Stimulated activated naive CD4-positive, alpha-beta T cell treated with Interleukin-2 at 50 U/mL for 16 hours (primary cell): Measurements from ENCODE around the gene LOC128125822.
A peak's percentile ranks its signal among the peaks of the same experiment; 100 is the strongest.
"Not testable (repeated sequence)": the region's sequence is repeated elsewhere in the genome, so short reads cannot be mapped to it uniquely, and the experiment has no call there.

Experiments used
- DNase-seq: peaks from one replicate; lab custom pipeline; 2025; lab: John Stamatoyannopoulos, UW

Gene LOC128125822

DNA sequence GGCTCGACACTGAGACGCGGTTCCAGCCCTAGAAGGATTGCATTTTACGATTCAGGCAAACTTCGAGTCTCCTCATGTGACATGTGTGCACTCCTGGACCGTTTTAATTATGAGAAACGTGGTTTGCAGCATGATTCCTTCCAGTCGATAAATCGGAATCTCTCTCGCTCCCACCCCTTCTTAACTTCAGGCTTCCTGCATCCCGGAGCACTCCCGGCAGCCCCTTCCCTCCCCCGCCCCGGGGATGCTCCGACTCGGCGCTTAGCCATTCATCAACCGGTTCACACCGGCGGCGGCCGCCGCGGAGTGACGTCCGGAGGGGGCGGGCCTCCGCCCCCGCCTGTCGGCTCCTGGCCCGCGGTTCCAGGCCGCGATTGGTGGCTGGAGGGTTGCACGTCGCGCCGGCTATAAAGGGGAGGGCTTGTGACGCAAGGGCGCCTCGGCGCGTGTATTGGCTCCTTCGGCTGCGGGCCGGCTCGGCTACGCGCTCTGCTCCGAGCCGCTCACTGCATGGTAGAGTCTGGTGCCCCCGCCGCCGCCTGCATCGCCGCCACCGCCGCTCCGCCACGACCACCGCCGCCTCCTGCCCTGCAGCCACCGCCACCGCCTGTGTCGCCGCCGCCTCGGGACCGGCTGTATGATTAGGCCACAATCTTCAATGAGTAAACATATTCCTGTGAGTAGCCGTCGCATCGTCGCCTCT is at the start of gene LOC128125822, which contains the start of gene PTP4A1:
Gene LOC128125822 (plus strand): TSS at position 437 of the 703 bp plus-strand sequence.
Gene PTP4A1 (plus strand): TSS at position 437 of the 703 bp plus-strand sequence. CDS start 4,401 bp downstream, outside the sequence.
- peak; percentile 95 for DNase-seq

DNA sequence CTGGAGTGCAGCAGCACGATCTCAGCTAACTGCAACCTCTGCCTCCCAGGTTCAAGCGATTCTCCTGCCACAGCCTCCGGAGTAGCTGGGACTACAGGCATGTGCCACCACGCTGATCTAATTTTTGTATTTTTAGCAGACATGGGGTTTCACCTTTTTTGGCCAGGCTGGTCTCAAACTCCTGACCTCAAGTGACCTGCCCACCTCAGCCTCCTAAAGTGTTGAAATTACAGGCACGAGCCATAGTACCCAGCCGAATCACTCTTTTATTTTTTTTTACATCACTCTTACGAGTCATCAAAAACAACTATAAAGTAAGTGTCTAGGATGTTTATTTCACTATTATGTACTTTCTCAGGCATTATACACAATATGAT is 49.4 kb upstream of the LOC128125822 start:
- DNase-seq: not testable (repeated sequence)

DNA sequence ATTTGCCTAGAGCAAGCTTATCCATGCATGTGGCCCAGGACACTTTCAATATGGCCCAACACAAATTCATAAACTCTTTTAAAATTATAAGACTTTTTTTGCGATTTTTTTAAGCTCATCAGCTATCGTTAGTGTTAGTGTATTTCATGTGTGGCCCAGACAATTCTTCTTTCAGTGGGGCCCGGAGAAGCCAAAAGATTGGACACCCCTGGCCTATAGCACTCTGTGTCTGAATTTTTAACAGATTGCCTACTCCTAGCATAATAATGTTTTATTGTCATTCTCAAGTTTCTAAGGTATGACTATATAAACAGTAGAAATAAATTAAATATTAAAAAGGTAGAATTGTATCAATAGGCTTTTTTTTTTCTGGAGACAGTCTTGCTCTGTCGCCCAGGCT is 48.6 kb upstream of the LOC128125822 start:
- DNase-seq: no peak

DNA sequence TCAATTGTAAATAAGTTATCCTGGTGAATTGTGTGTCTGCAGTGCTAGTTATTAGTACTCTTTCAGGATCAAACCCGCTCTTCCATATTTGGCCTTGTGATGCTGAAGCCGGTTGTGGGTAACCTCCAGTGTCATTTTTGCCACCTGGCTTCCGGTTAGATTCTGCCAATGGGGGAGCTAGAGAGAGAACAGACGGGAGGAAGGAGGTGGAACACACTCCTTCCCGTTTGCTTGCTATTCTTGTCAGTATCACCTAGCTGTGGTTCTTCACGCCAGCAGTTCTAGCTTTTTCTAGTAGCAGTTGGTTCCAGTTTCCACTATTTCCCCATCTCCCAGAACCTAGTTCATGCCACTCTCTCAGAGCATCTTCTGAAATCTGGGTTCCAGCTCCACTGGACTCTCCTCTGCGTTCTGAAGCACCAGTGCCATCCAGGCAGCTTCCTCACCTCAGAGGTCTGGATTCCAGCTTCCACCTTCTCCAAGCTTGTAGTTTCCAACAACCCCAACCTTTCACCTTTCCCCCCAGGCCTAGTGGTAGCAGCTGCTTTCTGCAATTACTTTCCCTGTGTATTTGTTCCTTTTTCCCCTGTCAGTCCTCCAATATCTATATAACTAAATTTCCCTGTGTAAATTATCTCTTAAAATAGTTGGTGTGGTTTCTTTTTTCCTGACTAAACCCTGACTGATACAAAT is 46.9 kb upstream of the LOC128125822 start:
- DNase-seq: no peak

DNA sequence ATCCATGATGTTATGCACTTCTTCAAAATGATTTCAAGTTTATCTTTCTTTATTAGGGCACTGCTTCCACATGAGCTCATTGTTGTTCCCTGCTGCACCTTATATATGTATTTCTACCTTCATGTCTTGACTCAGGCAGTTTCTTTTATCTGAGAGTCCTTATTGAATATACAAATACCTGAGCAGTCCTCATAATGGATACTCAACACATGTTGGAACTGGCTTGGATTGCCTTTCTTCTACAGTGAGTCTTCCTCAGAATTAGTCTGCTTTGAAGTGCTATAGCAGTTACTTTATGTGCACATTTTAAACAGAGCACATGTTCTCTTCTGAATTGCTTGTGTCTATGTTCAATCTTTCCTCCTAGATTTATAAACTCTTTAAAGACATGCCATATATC is 45.3 kb upstream of the LOC128125822 start:
- DNase-seq: no peak

DNA sequence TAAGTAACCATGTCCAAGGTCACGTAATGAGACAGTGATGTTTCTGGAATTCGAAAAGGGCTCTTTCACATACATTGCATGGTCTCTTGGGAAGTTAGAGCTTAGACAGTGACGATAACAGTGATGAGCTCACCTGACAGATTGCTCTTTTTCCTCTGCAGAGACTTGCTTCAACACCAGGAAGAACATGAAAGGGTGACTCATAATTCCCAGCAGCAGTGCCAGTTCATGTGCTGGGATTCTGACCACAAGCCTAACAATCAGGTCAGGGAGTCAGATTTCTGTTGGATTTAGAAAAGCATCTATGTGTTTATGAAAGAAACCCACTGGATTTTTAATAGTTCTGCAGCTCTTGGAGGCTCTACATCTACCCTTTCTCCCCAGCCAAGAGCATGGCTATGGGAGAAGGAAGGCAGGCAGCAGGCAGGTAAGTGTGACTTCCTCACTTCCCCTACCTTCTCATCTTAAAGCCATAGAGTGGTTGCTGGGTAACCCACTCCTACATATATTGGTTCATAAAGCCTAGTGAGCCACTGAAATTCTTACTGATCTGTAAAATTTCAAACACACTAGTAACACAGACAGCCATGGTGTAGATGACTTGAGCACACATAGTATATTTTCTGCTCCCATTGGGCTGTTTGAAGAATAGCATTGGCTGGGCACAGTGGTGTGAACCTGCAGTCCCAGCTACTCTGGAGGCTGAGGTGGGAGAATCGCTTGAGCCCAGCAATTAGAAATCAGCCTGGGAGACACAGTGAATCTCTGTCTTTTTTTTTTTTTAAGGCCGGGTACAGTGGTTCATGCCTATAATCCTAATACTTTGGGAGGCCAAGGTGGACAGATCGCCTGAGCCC is 44.4 kb upstream of the LOC128125822 start:
- no peak for DNase-seq

DNA sequence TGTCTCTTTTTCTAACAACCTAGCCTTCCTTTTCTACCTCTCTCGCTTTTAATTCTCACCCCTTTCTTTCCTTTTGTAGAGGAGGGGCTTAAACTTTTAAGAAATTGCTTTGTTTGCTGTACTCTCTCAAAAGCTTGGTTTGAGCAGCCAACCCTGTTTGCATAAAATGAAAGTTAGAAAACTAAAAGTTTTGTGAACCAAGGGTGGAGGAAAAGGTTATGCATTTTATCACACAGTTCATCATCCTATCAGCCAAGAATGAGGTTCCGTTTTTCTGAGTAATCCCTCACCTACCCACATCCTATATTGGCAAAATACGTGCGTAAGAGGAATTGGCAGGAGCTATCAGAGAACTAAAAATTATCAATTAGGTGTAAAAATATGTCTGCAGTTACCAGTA is 42.8 kb upstream of the LOC128125822 start:
- DNase-seq: no peak

DNA sequence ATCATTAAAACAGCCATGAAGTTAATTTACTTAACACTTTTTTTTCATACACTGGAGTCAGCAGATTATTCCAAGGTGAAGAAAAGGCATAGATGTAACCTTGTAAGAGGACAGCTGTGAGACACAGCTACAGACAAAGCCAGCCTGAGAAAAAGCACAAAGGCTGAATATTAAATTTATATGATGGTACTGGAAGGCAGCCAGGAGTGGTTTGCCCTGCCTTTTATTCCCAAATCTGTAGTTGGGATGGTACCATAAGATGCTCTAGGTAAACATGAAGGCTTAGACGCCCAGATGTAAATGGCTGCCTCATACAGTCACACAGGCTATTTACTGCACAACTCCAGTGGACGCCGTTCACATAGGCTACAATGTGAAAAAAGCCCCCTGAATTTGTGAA is 42.1 kb upstream of the LOC128125822 start:
- DNase-seq: no peak

DNA sequence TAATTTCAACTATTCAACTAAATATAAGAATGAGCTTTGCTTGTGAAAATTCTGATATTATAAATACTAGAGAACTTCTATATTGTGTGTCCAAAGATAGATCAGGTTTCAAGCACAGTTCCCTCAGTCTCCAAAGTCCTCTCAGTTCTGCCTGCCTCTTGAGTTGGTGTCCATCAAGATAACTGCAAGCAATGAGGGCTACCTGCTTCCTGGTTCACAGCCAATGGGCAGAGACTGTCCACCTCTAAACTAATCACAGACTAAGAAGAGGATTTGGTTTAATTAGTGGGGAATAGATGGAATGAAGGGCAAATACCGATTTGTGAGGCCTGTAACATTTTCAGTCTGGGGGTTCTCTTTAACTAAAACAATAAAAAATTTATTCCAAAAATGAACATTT is 41.3 kb upstream of the LOC128125822 start:
- DNase-seq: no peak

DNA sequence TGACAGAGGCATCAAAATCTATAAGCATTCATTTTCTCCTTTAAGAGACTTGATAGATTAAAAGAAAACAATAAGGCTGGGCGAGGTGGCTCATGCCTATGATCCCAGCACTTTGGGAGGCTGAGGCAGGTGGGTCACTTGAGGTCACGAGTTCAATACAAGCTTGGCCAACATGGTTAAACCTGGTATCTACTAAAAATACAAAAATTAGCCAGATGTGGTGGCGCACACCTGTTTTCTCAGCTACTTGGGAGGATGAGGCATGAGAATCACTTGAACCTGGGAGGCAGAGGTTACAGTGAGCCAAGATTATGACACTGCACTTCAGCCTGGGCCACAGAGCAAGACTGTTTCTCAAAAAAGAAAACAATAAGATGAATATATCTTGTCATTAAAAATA is 39.3 kb upstream of the LOC128125822 start:
- DNase-seq: no peak

DNA sequence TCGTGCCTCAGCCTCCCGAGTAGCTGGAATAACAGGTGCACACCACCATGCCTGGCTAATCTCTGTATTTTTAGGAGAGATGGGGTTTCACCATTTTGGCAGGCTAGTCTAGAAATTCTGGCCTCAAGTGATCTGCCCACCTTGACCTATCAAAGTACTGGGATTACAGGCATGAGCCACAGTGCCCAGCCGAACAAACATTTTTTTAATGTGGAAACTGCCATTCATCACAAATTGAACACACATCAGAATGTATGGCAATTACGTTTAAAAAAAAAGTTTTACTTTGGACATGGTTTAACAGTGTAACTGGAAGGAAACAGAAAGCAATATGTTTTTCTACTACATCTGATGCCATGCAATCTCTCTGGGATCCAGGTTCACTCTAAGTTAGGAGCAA is 38.3 kb upstream of the LOC128125822 start:
- no peak for DNase-seq

DNA sequence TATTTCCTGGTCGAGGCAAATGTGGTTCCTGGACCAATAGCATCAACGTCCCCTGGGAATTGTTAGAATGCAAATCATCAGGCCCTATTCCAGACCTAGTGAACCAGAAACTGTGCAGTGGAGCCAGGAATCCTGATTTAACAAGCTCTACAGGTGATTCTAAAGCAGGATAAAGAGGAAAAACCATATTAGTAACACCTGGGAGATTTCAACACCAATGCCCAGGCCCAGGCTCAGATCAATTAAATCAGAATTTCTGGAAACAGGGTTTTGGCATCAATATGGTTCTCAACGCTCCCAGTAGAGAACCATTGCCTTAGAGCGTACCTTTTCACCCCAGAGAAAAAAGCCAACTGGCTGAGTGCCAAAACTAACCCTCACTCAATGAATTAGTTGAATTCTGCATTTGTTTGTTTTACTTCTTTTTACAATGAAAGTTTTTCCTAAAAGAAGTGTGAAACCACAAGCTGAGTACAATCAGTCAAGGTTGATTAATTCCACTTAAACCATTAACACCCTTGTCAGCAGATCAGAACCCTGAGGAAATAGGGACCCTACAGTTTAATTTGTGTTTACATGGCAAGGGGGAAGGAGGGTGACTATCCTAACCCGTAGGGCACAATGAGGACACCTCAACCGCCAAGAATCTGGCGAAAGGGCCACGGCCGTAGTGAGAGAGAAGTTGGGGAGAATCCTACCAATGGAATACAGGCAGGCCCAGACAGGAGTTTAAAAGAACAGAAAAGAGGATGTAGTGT is 34.9 kb upstream of the LOC128125822 start:
- no peak for DNase-seq

DNA sequence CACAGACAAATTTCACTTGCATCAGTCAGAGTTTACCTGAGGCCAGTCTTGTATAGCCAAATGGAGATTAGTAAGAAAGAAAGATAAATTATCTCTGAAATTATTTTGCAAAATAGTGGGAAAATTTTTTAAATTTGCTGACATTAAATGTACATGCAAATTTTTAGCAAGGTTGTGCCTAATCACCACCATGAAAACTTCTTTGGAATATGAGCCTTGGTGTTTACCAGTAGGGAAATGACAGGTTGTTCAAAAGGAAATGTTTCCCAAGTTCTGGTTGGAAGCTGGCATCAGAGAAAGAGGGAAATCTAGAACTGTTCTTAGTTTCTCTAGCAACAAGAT is 34.4 kb upstream of the LOC128125822 start:
- DNase-seq: no peak

DNA sequence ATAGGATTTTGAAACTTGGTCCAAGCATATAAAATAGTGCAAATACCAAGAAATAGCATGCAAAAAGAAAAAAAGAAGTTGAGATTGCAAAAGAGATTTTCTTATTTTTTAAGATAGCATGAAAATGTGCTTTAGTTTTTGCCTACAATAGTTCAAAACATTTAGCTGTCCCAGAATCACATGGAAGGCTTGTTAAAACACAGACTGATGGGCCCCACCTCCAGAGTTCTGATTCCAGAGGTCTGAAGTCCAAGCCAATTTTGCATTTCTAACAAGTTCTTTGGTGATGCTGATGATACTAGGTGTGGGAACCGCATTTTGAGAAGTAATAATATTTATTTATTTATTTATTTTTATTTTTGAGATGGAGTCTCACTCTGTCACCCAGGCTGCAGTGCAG is 33.7 kb upstream of the LOC128125822 start:
- no peak for DNase-seq

DNA sequence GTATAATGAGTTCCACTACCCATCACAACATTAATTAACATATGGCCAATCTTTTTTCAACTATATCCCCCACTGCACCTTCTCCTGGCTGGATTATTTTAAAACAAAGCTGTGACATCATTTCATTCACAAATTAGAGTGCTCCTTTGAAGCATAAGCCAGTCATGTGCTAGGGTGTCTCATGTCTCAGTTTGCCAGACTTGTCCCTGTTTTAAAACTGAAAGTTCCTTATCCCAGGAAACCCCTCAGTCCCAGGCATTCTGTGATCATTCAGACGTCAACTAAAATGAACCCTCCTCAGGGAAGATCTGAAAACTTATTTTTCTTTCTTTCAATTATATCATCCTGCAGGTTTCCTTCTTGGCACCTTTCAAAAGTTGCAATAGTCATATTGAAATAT is 29.3 kb upstream of the LOC128125822 start:
- no peak for DNase-seq

DNA sequence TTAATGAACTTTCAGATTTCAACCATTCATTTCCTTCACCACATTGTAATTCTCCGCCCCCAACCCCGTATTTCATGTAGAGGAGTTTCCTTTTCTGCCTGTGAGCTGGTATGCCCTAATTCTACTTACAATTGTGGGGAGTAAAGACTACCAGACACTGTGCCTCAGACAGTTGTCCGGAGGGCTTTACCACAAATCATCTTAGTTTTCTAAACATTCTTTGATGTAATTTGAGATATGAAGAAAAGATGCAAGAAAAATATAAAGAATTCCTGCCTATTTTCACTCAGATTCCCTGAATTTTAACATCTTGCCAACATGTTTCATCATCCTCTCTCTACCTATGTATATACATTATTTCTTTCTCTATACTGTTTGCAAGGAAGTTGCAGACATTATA is 28.3 kb upstream of the LOC128125822 start:
- DNase-seq: no peak

DNA sequence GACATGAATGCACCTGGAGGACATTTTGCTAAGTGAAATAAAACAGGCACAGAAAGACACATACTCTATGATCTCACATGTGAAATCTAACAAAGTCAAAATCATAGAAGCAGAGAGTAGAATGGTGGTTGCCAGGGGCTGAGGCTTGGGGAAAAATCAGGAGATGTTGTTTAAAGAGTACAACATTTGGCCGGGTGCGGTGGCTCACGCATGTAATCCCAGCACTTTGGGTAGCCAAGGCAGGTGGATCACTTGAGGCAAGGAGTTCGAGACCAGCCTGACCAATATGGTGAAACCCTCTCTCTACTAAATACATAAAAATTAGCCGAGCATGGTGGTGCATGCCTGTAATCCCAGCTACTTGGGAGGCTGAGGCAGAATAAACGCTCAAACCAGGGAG is 26.0 kb upstream of the LOC128125822 start:
- DNase-seq: no peak

DNA sequence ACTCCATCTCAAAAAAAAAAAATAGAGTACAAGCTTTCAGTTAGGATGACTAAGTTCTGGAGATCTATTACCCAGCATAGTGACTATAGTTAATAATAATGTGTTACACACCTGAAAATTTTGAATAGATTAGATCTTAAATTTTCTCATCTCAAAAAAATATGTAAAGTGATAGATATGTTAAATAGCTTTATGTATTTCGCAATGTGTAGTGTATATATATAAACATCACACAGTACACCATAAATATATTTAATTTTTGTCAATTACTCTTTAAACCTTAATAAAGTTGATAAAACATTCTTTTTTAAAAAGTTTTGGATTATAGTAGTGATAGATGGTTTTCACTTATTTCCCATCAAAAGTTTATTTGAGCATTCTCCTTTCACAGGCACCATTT is 25.6 kb upstream of the LOC128125822 start:
- no peak for DNase-seq

DNA sequence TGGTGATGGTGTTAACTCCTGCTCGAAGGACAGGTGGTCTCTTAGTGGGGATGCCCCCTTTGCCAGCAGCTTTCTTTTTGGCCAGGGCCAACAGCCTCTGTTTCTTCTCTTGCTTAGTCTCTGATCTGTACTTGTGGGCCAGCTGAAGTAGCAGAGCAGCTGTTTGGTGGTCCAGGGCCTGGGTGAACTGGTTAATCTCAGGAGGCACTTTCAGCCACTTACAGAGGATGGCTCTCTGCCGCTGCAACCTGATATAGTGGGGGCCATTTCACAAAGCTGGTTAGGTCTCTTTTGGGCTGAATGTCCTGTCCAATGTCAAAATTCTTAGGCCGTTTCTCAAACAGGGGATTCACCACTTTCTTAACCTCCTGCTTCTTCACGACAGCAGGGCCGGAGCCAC is 23.2 kb upstream of the LOC128125822 start:
- no peak for DNase-seq

DNA sequence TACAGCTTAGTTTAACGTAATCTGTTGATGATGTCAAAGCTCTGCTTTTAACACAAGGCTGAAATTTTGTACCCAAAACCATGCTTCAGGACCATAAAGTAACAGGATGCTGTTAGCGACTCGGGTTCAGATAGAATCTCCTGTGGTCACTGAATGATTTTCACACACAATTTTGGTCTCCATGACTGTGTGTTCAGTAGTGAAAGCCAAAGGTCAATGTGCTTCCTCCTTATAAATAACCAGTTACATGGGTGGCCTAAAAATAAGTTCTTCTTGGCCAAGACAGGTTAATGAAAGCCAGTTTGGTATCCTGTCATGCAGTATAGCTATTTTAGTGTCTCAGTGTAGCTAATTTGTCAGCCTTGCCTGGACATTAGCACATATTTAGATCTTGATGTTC is 19.1 kb upstream of the LOC128125822 start:
- no peak for DNase-seq

DNA sequence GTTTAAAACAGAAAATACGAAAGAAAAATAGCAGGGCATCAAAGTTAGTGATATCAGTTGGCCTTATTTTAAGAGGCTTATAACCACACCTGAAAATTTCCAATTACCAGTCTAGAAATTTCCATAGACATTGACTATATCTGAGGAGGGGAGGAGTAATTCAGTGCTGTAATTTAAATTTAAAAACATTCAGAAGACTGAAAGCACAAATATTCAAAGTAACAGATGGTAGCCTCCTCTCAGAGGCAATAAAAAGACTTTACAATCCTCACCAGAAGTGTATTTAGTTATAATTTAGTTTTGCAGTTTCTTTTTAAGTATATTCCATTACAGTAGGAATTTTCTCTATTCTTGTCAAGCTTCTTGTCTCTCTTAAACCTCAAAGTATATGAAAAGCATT is 18.4 kb upstream of the LOC128125822 start:
- DNase-seq: no peak

DNA sequence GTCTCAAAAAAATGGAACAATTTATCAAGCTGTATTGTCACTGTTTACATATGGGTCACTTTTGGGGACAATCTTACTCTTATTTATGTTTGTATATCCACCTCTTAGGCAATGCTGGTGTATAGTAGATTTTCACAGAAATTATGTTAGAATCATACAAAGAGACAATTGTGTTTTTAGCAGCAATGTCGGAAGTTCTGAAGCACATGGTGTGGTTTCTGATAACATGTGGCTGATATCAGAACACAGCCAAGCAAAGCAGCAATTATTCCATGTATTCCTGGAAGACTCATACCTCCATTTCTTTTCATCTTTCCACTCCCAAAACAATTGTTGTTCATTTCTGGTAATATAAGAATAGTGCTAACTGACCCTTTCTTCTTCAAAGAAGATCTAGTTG is 17.5 kb upstream of the LOC128125822 start:
- no peak for DNase-seq
